SU-DHL-6 (cell line): Measurements from ENCODE around the gene MICAL2.

ENCODE experiments used
- CTCF ChIP-seq: fragments of 200-600 bp; sonication (generic); IDR thresholded peaks from one replicate; pipeline ENCODE4 v1.5.1; 2017; ENCODE audit warnings: antibody characterized with exemption, mild to moderate bottlenecking, low read length, moderate library complexity; ENCODE audit not compliant: insufficient read depth, poor library complexity, severe bottlenecking
- EZH2phosphoT487 ChIP-seq: fragments of 200-600 bp; sonication (generic), shearing (Covaris generic); conservative IDR thresholded peaks from 2 replicates; pipeline ENCODE4 v1.6.1; 2018; ENCODE audit warnings: mild to moderate bottlenecking, antibody characterized with exemption, low read length, moderate library complexity, mixed read lengths

GRCh38 chr11:12074529-12075195, 35.7 kb upstream of the MICAL2 start:
- TF ChIP-seq CTCF (no peak), EZH2phosphoT487 (no peak)
